Measurements from ENCODE around the gene LRP11. TPM values are rescaled to one million over a fixed set of nuclear protein-coding genes. Genes with fewer than 3 reads are reported as not detected.
"Not testable (repeated sequence)": the region's sequence is repeated elsewhere in the genome, so short reads cannot be mapped to it uniquely, and the experiment has no call there.

Gene LRP11
- total RNA-seq, 1 donor from 2014 or later: 38.3 TPM

- DNase-seq: no peak
- Histone ChIP-seq H3K27ac (peak overlapping the region; percentile 14), H3K27me3 (ENCODE audit: low read depth) (no peaks in the 10 kb centered on the region), H3K4me3 (no peak overlapping the region), H3K36me3 (no peaks in the 10 kb centered on the region), H3K9me3 (no peaks in the 10 kb centered on the region), H3K4me1 (peaks cover 38% of the 10 kb centered on the region)
- no peak for ATAC-seq
- TF ChIP-seq CTCF (IDR thresholded peaks at IDR 0.05): no peak
- intact Hi-C loops (cut with DNase I): no loop called here
Measured at GRCh38 chr6:149852881-149853280, 11.3 kb downstream of the LRP11 start.

GRCh38 chr6:149852180-149852579 is 12.0 kb downstream of the LRP11 start:
- H3K36me3 ChIP-seq: no peaks in the 10 kb centered on the region
- H3K27me3 ChIP-seq (ENCODE audit: low read depth): no peaks in the 10 kb centered on the region
- no peak for TF ChIP-seq CTCF (IDR thresholded peaks at IDR 0.05)
- peak overlapping the region; percentile 14 for H3K27ac ChIP-seq
- intact Hi-C loops (cut with DNase I): no loop called here
- peak; percentile 90 for ATAC-seq
- peaks cover 40% of the 10 kb centered on the region for H3K4me1 ChIP-seq
- no peak overlapping the region for H3K4me3 ChIP-seq
- H3K9me3 ChIP-seq: no peaks in the 10 kb centered on the region
- peak; percentile 69 for DNase-seq

- TF ChIP-seq CTCF (IDR thresholded peaks at IDR 0.05): no peak
- no peaks in the 10 kb centered on the region for H3K36me3 ChIP-seq
- peaks cover 46% of the 10 kb centered on the region for H3K4me1 ChIP-seq
- DNase-seq (no peak), ATAC-seq (no peak)
- H3K27me3 ChIP-seq (ENCODE audit: low read depth): no peaks in the 10 kb centered on the region
- H3K27ac ChIP-seq: peak overlapping the region; percentile 14
- no peak overlapping the region for H3K4me3 ChIP-seq
- intact Hi-C loops (cut with DNase I): no loop called here
- no peaks in the 10 kb centered on the region for H3K9me3 ChIP-seq
Measured at GRCh38 chr6:149851461-149852110, 12.6 kb downstream of the LRP11 start.

GRCh38 chr6:149848343-149848742 is 15.8 kb downstream of the LRP11 start:
- DNase-seq; ATAC-seq; intact Hi-C loops (cut with DNase I); H3K36me3 ChIP-seq; H3K4me3 ChIP-seq; H3K27ac ChIP-seq; H3K9me3 ChIP-seq; H3K27me3 ChIP-seq (ENCODE audit: low read depth): not testable (repeated sequence)
- H3K4me1 ChIP-seq: peaks cover 35% of the 10 kb centered on the region

GRCh38 chr6:149847939-149848267 is 16.3 kb downstream of the LRP11 start:
- intact Hi-C loops (cut with DNase I): no loop called here
- DNase-seq (no peak), ATAC-seq (no peak)
- no peaks in the 10 kb centered on the region for H3K9me3 ChIP-seq
- H3K4me1 ChIP-seq: peaks cover 31% of the 10 kb centered on the region
- no peaks in the 10 kb centered on the region for H3K27me3 ChIP-seq (ENCODE audit: low read depth)
- H3K27ac ChIP-seq: no peak overlapping the region
- no peaks in the 10 kb centered on the region for H3K36me3 ChIP-seq
- H3K4me3 ChIP-seq: no peak overlapping the region
- no peak for TF ChIP-seq CTCF (IDR thresholded peaks at IDR 0.05)

GRCh38 chr6:149846321-149846720 is 17.8 kb downstream of the LRP11 start:
- ATAC-seq (peak; percentile 59 to 87), DNase-seq (peak; percentile 77)
- Histone ChIP-seq H3K4me3 (no peak overlapping the region), H3K4me1 (peaks cover 15% of the 10 kb centered on the region), H3K9me3 (no peaks in the 10 kb centered on the region), H3K36me3 (peaks cover under 1% of the 10 kb centered on the region), H3K27ac (no peak overlapping the region), H3K27me3 (ENCODE audit: low read depth) (no peaks in the 10 kb centered on the region)
- intact Hi-C loops (cut with DNase I): no loop called here
- TF ChIP-seq CTCF (IDR thresholded peaks at IDR 0.05): no peak
